HFFc6 (cell line): ENCODE results near the gene L3MBTL1. TPM values are rescaled to one million over a fixed set of nuclear protein-coding genes. Genes with fewer than 3 reads are reported as not detected.
A peak's percentile ranks its signal among the peaks of the same experiment; 100 is the strongest.
"Not testable (repeated sequence)": the region's sequence is repeated elsewhere in the genome, so short reads cannot be mapped to it uniquely, and the experiment has no call there.

Experiments used
- DNase-seq: peaks from one replicate; pipeline ENCODE4 v3.0.0-alpha.2; 2018
- H3K27ac Mint-ChIP-seq: 2 replicates; pipeline ENCODE4 v1.8.0; 2020; ENCODE audit warnings: mild to moderate bottlenecking, mixed read lengths
- H3K27me3 Mint-ChIP-seq: 2 replicates; pipeline ENCODE4 v1.8.0; 2021; ENCODE audit warnings: mild to moderate bottlenecking, moderate library complexity, mixed read lengths; ENCODE audit not compliant: insufficient read depth
- H3K36me3 Mint-ChIP-seq: 2 replicates; pipeline ENCODE4 v1.8.0; 2021; ENCODE audit warnings: low read depth, mixed read lengths
- H3K4me1 Mint-ChIP-seq: 2 replicates; pipeline ENCODE4 v1.8.0; 2020; ENCODE audit warnings: low read depth, mixed read lengths
- H3K4me3 Mint-ChIP-seq: 2 replicates; pipeline ENCODE4 v1.8.0; 2020; ENCODE audit warnings: mild to moderate bottlenecking, moderate library complexity, mixed read lengths
- H3K9me3 Mint-ChIP-seq: 2 replicates; pipeline ENCODE4 v1.8.0; 2020; ENCODE audit warnings: mild to moderate bottlenecking, mixed read lengths
- CTCF ChIP-seq: fragments of 200-600 bp; sonication (generic); IDR thresholded peaks from 2 replicates; pipeline ENCODE4 v1.5.0; 2021; ENCODE audit warnings: antibody characterized with exemption, mild to moderate bottlenecking
- total RNA-seq, 6 experiments: library from RNA; stranded (reverse); fragmentation: NEBNext Ultra II Directional; extraction: Animal tissue kit (Norgen Biotek cat#: 25700); gene quantifications; 2 replicates in 1 of 6; 3 replicates in 5 of 6; pipeline ENCODE4 v1.2.3, GENCODE V29; 2021

Gene L3MBTL1
- total RNA-seq, 6 experiments from 2014 or later, result 1.8 to 2.9 (median 2.3) TPM

DNA sequence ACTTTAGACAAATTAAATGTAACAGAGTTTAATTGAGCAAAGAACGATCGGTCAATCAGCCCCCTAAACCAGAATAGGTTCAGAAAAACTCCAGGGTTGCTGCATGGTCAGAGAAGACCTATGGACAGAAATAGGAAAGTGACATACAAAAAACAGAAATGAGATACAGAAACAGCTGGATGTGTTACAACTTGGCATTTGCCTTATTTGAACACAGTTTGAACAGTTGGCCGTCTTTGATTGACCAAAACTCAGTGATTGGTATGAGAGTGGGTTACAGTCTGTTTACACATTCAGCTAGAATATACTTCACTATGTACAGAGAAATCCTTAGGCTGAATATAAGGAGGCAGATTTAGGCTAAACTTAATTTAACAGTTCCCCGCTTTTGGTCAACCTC is 29.9 kb upstream of the L3MBTL1 start:
- Mint-ChIP-seq H3K27ac (no peak overlapping the region), H3K36me3 (no peaks in the 10 kb centered on the region), H3K4me1 (no peaks in the 10 kb centered on the region), H3K4me3 (no peak overlapping the region), H3K27me3 (peaks cover 8% of the 10 kb centered on the region), H3K9me3 (no peaks in the 10 kb centered on the region)
- DNase-seq, result no peak
- TF ChIP-seq CTCF, result no peak

DNA sequence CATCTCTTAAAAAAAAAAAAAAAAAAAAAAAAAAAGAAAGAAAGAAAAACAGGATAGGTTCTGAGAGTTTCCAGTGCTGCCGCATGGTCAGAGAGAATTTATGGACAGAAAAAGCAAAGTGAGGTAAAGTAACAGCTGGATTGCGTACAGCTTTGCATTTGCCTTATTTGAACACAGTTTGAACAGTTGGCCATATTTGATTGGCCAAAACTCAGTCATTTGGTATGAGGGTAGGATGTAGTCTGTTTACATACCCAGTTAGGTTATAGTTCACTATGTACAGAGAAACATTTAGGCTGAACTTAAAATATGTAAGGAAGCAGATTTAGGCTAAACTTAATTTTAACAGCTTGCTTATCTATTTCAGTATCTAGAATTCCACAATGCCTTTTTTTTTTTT is 17.5 kb upstream of the L3MBTL1 start:
- H3K4me1 Mint-ChIP-seq, result peaks cover 6% of the 10 kb centered on the region; the same call in 1 of the 2 replicates
- no peak overlapping the region for H3K4me3 Mint-ChIP-seq
- no peak for TF ChIP-seq CTCF
- H3K27ac Mint-ChIP-seq, result no peak overlapping the region
- no peak for DNase-seq
- H3K27me3 Mint-ChIP-seq, result peaks cover 13% of the 10 kb centered on the region
- H3K36me3 Mint-ChIP-seq, result no peaks in the 10 kb centered on the region
- H3K9me3 Mint-ChIP-seq, result no peaks in the 10 kb centered on the region

GRCh38 chr20:43492101-43492500 is 15.4 kb upstream of the L3MBTL1 start:
- Mint-ChIP-seq H3K36me3 (no peaks in the 10 kb centered on the region), H3K9me3 (no peaks in the 10 kb centered on the region), H3K4me1 (peaks cover 6% of the 10 kb centered on the region; the same call in 1 of the 2 replicates), H3K27me3 (peaks cover 24% of the 10 kb centered on the region), H3K4me3 (no peak overlapping the region), H3K27ac (no peak overlapping the region)
- TF ChIP-seq CTCF, result no peak
- peak; percentile 35 for DNase-seq

DNA sequence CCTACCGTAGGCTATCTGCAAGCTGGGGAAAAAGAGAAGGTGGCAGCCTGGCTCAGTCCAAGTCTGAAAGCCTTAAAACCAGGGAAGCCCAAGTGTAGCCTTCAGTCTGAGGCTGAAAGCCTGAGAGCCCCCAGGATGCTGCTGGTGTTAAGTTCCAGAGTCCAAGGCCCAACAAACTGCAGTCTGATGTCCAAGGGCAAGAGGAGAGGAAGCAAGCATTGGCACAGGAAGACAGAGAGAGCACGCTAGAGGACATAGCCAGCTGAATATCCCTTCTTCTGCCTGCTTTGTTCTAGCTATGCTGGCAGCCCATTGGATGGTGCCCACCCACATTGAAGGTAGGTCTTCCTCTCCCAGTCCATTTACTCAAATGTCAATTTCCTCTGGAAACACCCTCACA is 12.1 kb upstream of the L3MBTL1 start:
- Mint-ChIP-seq H3K4me1 (peaks cover 6% of the 10 kb centered on the region; the same call in 1 of the 2 replicates), H3K36me3 (no peaks in the 10 kb centered on the region), H3K27me3 (peaks cover 35% of the 10 kb centered on the region), H3K4me3 (no peak overlapping the region), H3K27ac (no peak overlapping the region), H3K9me3 (peaks cover 3% of the 10 kb centered on the region; the same call in 1 of the 2 replicates)
- TF ChIP-seq CTCF, result no peak
- DNase-seq, result no peak

DNA sequence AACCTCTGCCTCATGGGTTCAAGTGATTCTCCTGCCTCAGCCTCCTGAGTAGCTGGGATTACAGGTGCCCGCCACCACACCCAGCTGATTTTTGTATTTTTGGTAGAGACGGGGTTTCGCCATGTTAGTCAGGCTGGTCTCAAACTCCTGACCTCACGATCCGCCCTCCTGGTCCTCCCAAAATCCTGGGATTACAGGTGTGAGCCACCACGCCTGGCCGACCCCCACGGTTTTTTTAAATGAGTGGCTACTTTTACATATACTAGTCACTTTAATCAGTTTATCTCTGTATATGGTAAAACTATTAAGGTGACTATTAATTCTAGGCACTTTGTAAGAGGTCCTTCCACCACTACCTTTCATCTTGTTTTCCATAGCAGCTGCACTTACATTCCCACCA is 5.5 kb upstream of the L3MBTL1 start:
- H3K4me1 Mint-ChIP-seq, H3K9me3 Mint-ChIP-seq, H3K27ac Mint-ChIP-seq, H3K36me3 Mint-ChIP-seq, DNase-seq, H3K4me3 Mint-ChIP-seq: not testable (repeated sequence)
- H3K27me3 Mint-ChIP-seq, result peaks cover 53% of the 10 kb centered on the region

DNA sequence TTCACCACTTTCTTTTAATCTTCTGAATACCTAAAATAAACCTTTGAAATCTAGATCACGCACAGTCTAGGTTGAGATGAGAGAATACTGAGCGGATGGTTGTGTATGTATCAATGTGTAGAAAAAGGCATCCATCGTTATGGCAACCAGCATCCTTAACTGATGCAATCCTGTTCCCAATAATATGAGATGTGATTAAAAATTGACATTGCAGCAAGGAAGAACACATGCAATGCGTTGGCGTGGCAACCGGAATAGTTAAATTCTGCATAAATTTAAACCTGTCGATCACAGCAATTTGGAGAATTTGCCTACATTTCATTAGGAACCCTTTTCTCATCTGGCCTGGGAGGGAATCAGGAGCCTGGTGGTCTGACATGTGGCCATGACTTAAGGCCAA is 1.3 kb upstream of the L3MBTL1 start:
- no peaks in the 10 kb centered on the region for H3K36me3 Mint-ChIP-seq
- H3K27me3 Mint-ChIP-seq, result peaks cover 48% of the 10 kb centered on the region
- TF ChIP-seq CTCF, result no peak
- H3K4me1 Mint-ChIP-seq, result no peaks in the 10 kb centered on the region
- H3K27ac Mint-ChIP-seq, result no peak overlapping the region
- no peaks in the 10 kb centered on the region; the same call in 1 of the 2 replicates for H3K9me3 Mint-ChIP-seq
- DNase-seq, result no peak
- H3K4me3 Mint-ChIP-seq, result no peak overlapping the region
